H1 (cell line): ENCODE results near the gene RBM6. TPM values are rescaled to one million over a fixed set of nuclear protein-coding genes. Genes with fewer than 3 reads are reported as not detected.

Source experiments
- CTCF ChIP-seq, 3 experiments: IDR thresholded peaks; 1 replicate in 2 of 3; 2 replicates in 1 of 3; pipeline versions ENCODE4 v1.5.1 to v1.6.1; 2011; ENCODE audit warnings: low read length in 3 of 3, mild to moderate bottlenecking in 3 of 3, inconsistent platforms in 2 of 3, low read depth in 1 of 3, moderate library complexity in 1 of 3; ENCODE audit not compliant: insufficient read depth in 1 of 3; ENCODE audit errors: control extremely low read depth in 1 of 3
- E2F6 ChIP-seq: IDR thresholded peaks from 2 replicates; pipeline ENCODE4 v1.6.1; 2012; ENCODE audit warnings: inconsistent platforms
- JUN ChIP-seq: IDR thresholded peaks from 2 replicates; pipeline ENCODE4 v1.6.1; 2011; ENCODE audit warnings: low read depth, mild to moderate bottlenecking, improper control_type of control experiment, low read length
- NRF1 ChIP-seq: IDR thresholded peaks from 2 replicates; pipeline ENCODE4 v1.6.1; 2011; ENCODE audit warnings: mild to moderate bottlenecking, low read depth, low read length, improper control_type of control experiment
- SUZ12 ChIP-seq: fragments of 200-600 bp; sonication (generic); IDR thresholded peaks from 2 replicates; pipeline ENCODE4 v1.6.1; 2012; ENCODE audit warnings: mild to moderate bottlenecking, inconsistent platforms, low read length, moderate library complexity, mixed read lengths
- TAF1 ChIP-seq: IDR thresholded peaks from 2 replicates; pipeline ENCODE4 v1.6.1; 2011; ENCODE audit warnings: mild to moderate bottlenecking, low read depth, low read length
- TBP ChIP-seq: IDR thresholded peaks from 2 replicates; pipeline ENCODE4 v1.6.1; 2011; ENCODE audit warnings: low read depth, low read length, improper control_type of control experiment
- TCF12 ChIP-seq: IDR thresholded peaks from 2 replicates; pipeline ENCODE4 v1.6.1; 2011; ENCODE audit warnings: low read depth, mild to moderate bottlenecking, low read length
- polyA plus RNA-seq, 7 experiments: library from polyadenylated mRNA; depleted of rRNA in 3 of 7; stranded (reverse) in 5 of 7; unstranded in 2 of 7; fragments of >200 nt in 5 of 7; fragments of 200-250 nt in 2 of 7; gene quantifications; 1 replicate in 5 of 7; 2 replicates in 1 of 7; 4 replicates in 1 of 7; pipeline versions ENCODE4 v1.2.1 to v1.2.3, GENCODE V29; 2011 to 2013; ENCODE audit warnings: missing spikeins in 2 of 7, mixed read lengths in 2 of 7
- total RNA-seq: library from RNA; stranded (reverse); fragmentation: NEBNext Ultra II Directional; extraction: Animal tissue kit (Norgen Biotek cat#: 25700); gene quantifications from 2 replicates; pipeline ENCODE4 v1.2.1, GENCODE V29; 2021

The RBM6 gene
- total and polyA plus RNA-seq, 2 of the 8 experiments (the other 6 are each of a cell fraction or from before 2014, with no cell fraction given), result 30.6 to 80.1 TPM

- TF ChIP-seq CTCF (IDR thresholded peaks at IDR 0.05; ENCODE audit: control extremely low read depth in 1 of 3, insufficient read depth in 1 of 3, low read depth in 1 of 3, low read length in 3 of 3), result peak in 1 of 3 experiments; percentile 2; a peak in 1 of 4 replicates
- TF ChIP-seq E2F6, result peak; percentile 94
- TF ChIP-seq TBP, result peak; percentile 77
- no peak for TF ChIP-seq JUN
- TF ChIP-seq TCF12, result 0 out of 2 replicates have a peak, but pooled peaks have one; percentile 4
- no peak for TF ChIP-seq SUZ12
- no peak for TF ChIP-seq NRF1
- peak; percentile 85 for TF ChIP-seq TAF1
Measured at GRCh38 chr3:49903451-49904424, 36.2 kb upstream of the RBM6 start, which contains the start of gene MST1R (continued).
